PFSK-1 (cell line): Measurements from ENCODE around the gene LRRC2.
A peak's percentile ranks its signal among the peaks of the same experiment; 100 is the strongest.

Experiments
- FOXP2 ChIP-seq: optimal IDR thresholded peaks from 2 replicates; pipeline ENCODE3; 2011; ENCODE audit warnings: borderline replicate concordance, control low read depth, inconsistent platforms; ENCODE audit not compliant: insufficient read depth; ENCODE audit errors: extremely low read length, extremely low read depth
- POLR2AphosphoS5 ChIP-seq: IDR thresholded peaks from 2 replicates; pipeline ENCODE4 v1.6.1; 2012; ENCODE audit warnings: low read depth, mild to moderate bottlenecking, control low read depth, low read length, moderate library complexity
- REST ChIP-seq, 2 experiments: IDR thresholded peaks; 2 replicates each; pipeline versions ENCODE4 v1.6.1 to v1.8.0; 2011 to 2012; ENCODE audit warnings: low read depth in 2 of 2, low read length in 2 of 2, control low read depth in 1 of 2, inconsistent platforms in 1 of 2, mild to moderate bottlenecking in 1 of 2, moderate library complexity in 1 of 2; ENCODE audit not compliant: insufficient read depth in 1 of 2
- SIN3A ChIP-seq: IDR thresholded peaks from 2 replicates; pipeline ENCODE4 v1.6.1; 2012; ENCODE audit warnings: mild to moderate bottlenecking, low read length, moderate library complexity, borderline replicate concordance; ENCODE audit not compliant: insufficient read depth
- TAF1 ChIP-seq: IDR thresholded peaks from 2 replicates; pipeline ENCODE4 v1.6.1; 2012; ENCODE audit warnings: low read length, control low read depth, borderline replicate concordance; ENCODE audit not compliant: insufficient read depth

LRRC2 gene

GRCh38 chr3:46489875-46490274, 76.2 kb downstream of the LRRC2 start:
- no peak for TF ChIP-seq REST (IDR thresholded peaks at IDR 0.05; ENCODE audit: insufficient read depth in 1 of 2, low read depth in 2 of 2, low read length in 2 of 2)
- TF ChIP-seq TAF1 = no peak

DNA sequence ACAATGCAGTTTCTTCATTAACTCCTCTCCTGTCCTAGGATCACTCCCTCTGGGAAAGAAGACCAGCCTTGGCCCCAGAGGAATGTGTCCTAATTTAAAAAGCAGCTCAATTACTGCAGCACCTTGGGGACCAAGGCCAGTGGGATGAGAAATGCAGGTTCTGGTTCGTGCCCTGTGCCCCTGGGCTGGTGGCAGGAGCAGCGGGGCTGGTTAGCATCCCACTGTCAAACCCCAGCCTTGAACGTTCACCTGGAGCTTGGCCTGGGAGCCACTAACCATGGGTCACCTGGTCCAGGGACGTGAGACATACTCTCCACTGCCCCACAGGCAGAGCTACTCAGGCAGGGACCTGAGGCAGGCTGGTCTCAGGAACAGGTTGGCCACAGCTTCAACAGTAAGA, 76.7 kb downstream of the LRRC2 start:
- TF ChIP-seq TAF1 (no peak), REST (IDR thresholded peaks at IDR 0.05; ENCODE audit: insufficient read depth in 1 of 2, low read depth in 2 of 2, low read length in 2 of 2) (no peak), FOXP2 (no peak), SIN3A (no peak), POLR2AphosphoS5 (no peak)

DNA sequence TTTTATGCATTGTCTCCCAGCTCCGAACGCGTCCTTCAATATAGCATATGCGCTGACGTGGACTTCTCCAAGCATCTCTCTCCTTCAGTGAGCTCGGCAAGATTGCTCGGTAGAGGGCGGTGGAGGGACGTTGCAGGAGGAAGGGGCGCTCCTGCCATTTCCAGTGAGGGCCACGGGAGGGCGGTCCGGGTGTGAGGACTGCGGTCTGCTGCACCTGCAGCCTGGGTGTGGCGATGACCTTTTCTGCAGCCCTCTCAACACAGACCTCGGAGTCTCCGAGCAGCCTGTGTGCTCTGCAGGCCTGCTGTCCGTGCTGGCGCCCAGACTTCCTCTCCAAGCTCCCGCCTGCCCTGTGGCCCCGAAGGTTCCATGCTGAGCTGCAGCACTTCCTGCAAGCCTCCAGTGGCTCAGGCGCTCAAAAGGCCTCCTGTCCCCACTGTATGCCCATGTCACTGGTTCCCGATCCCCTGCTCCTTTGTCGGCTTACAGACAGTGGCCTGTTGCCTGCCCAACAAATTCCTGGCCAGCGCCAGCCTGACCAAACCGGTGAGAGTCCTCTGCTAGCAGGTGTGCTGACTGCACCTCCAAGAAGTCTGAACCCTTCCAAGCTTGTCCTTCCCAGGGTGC, 77.3 kb downstream of the LRRC2 start:
- TF ChIP-seq REST (IDR thresholded peaks at IDR 0.05; ENCODE audit: insufficient read depth in 1 of 2, low read depth in 2 of 2, low read length in 2 of 2) = no peak
- TF ChIP-seq TAF1 = no peak
- TF ChIP-seq FOXP2 = peak; percentile 44
- no peak for TF ChIP-seq POLR2AphosphoS5
- no peak for TF ChIP-seq SIN3A

DNA sequence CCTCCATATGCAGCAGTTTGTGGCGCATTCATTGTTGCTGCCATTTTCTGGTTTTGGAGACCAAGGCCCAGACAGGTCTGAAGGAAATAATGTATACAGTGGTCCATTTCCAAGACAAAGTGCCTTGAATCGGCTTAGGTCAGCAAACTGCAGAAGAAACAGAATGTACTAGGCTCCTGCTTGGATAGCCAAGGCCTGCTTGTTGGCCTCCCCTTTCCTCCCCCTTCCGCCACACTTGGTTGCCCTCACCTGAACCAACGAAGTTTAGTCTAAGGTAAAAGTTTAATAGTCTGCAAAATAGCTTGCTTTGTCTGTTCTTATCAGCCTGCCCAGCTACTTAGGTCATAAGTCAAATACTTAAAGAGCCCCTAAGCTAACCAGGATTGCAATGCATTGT, 80.3 kb downstream of the LRRC2 start:
- TF ChIP-seq TAF1 (no peak), SIN3A (no peak), FOXP2 (no peak), REST (IDR thresholded peaks at IDR 0.05; ENCODE audit: insufficient read depth in 1 of 2, low read depth in 2 of 2, low read length in 2 of 2) (no peak), POLR2AphosphoS5 (no peak)
